ENCODE measurements around the gene IDH1. TPM values are rescaled to one million over a fixed set of nuclear protein-coding genes. Genes with fewer than 3 reads are reported as not detected.
"Not testable (repeated sequence)": the region's sequence is repeated elsewhere in the genome, so short reads cannot be mapped to it uniquely, and the experiment has no call there.

Gene IDH1
- total RNA-seq, 1 donor = 196 TPM

DNA sequence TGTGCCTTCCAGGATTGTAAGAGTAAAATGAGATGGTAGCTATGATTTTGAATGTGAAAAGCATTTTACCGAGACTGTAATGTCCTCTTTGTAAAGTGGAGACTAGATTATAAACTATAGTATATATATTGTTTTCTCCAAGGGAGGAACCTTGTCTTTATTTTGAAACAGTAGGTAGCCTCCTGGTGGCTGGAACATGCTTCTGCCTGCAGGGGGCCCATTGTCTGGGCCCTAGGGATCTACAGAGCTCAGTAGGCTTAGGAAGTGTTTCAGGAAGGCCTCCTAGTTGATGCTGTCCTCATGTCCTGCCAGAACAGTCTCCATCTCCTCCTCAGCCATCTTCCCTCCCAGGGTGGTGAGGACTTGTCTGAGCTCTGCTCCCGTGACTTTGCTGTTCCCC, 14.2 kb upstream of the IDH1 start:
- no peak for DNase-seq (ENCODE audit: low read depth)
- no peak overlapping the region for H3K4me3 ChIP-seq (ENCODE audit: low read depth, low read length)
- TF ChIP-seq, protein P1, sequence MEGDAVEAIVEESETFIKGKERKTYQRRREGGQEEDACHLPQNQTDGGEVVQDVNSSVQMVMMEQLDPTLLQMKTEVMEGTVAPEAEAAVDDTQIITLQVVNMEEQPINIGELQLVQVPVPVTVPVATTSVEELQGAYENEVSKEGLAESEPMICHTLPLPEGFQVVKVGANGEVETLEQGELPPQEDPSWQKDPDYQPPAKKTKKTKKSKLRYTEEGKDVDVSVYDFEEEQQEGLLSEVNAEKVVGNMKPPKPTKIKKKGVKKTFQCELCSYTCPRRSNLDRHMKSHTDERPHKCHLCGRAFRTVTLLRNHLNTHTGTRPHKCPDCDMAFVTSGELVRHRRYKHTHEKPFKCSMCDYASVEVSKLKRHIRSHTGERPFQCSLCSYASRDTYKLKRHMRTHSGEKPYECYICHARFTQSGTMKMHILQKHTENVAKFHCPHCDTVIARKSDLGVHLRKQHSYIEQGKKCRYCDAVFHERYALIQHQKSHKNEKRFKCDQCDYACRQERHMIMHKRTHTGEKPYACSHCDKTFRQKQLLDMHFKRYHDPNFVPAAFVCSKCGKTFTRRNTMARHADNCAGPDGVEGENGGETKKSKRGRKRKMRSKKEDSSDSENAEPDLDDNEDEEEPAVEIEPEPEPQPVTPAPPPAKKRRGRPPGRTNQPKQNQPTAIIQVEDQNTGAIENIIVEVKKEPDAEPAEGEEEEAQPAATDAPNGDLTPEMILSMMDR (IDR thresholded peaks at IDR 0.05; ENCODE audit: insufficient read depth, low read length) = no peak

DNA sequence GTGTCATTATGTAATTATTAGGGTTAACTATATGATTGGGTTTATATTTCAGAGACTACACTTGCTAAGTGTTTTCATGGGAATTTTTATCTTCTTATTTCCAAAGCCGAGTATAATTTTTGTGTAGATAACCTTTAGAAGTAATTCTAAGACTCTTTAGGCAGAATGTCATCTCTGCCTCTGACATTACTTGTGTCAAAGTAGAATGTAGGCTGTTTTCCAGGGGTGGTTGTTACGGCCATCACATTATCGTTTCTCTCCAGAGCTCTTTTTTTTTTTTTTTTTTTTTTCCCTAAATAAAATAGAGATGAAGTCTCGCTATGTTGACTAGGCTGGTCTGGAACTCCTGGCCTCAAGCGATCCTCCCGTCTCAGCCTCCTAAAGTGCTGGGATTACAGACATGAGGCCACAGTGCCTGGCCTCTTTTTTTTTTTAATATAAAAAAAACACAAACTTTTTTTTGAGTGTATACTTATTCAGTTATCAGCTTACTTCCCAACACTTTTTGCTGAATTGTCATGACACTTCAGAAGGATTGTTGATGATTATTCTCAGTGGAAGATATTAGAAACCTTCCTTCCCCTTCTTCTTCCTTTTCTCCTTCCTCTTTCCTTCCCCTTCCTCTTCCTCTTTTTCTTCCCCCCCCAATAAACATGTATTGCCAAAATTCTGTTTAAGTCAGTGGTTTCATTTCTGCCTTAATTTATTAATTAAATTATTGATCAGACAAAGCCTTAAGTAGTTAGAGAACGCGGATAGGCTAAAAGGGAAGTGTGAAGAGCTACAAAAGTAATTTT, 13.5 kb upstream of the IDH1 start:
- TF ChIP-seq, protein P1 (IDR thresholded peaks at IDR 0.05; ENCODE audit: insufficient read depth, low read length) = no peak
- peak; percentile 16 for DNase-seq (ENCODE audit: low read depth)
- H3K4me3 ChIP-seq (ENCODE audit: low read depth, low read length) = no peak overlapping the region

DNA sequence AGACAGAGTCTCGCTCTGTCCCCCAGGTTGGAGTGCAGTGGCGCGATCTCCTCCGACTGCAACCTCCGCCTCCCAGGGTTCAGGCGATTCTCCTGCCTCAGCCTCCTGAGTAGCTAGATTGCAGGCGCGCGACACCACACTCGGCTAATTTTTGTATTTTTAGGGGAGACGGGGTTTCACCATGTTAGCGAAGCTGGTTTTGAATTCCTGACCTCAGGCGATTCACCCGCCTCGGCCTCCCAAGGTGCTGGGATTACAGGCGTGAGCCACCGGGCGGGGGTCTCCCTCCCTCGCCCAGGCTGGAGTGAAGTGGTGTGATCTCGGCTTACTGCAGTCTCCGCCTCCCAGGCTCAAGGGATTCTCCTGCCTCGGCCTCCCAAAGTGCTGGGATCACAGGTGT, 12.7 kb upstream of the IDH1 start:
- peak overlapping the region; percentile 93 for H3K4me3 ChIP-seq (ENCODE audit: low read depth, low read length)
- not testable (repeated sequence) for DNase-seq (ENCODE audit: low read depth)

DNA sequence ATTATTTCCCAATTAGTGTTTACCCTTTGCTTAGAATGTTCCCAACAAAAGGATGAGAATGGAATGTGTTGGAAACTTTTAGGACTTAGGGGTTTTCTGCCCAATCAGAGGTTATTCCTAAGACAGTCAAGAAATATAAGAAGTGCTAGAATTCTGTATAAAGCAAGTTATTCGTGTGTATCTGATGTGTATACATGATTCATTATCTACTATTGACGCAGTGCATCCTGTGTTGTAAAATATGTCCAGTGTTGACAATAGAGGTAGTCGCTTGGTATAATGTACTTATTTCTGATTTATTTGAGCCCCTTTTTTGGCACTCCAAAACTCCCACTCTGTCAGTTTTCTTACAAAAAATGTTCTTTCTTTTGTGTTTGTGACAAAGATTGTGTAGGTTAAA, 12.1 kb upstream of the IDH1 start:
- TF ChIP-seq, protein P1 (IDR thresholded peaks at IDR 0.05; ENCODE audit: insufficient read depth, low read length) = no peak
- H3K4me3 ChIP-seq (ENCODE audit: low read depth, low read length) = peak overlapping the region; percentile 93
- peak; percentile 13 for DNase-seq (ENCODE audit: low read depth)

DNA sequence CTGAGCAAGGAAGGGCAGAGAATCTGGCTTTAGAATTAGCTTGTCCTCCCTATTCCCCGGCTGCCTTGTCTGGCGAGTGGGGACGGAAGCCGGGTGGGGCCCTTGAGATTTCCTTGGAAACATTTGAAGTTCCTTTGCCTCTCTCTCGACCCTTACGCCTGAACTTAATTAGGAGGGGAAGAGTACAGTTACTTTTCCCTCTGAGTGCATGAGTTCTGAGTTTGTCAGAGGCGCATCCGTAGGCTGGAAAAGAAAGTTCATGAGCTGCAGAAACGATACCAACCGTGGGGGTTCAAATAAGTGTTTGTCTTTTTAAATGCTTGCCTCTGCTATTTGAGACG, 11.7 kb upstream of the IDH1 start:
- peak; percentile 32 for DNase-seq (ENCODE audit: low read depth)
- H3K4me3 ChIP-seq (ENCODE audit: low read depth, low read length) = peak overlapping the region; percentile 93
- TF ChIP-seq, protein P1 (IDR thresholded peaks at IDR 0.05; ENCODE audit: insufficient read depth, low read length) = no peak

DNA sequence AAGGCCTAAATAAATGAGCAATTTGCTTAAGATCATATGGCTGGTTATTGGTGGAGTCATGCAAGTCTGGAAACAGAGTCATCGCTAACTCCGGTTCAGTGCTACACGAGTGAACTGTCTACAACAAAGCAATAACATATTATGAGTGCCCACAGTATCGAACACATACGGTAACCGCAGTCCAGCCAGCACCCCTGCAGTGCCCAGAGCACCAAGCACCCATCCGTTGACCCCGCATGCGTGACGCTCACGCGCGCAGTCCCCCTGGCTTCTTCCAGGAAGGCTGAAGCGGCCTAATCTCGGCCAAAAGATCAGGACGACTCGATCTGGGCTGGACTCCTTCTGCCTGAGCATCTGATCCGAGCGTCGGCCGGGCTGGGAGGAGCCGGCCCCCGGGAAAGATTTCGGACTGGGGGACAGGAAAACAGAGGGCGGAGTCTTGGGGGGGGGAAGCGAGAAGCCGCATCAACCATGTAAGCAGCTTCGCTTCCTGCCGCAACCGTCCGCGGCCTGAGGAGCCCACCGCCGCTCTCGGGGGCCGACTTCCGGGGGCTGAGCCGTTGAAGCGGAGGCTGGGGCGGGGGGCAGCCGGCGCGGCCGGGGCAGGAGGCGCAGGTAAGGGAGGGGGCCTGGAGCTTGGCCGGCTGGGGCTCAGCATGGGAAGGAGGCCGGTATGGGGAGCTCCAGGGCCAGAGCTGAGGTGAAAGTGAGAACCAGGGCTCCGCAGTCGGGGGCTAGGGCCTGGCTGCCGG, 11.1 kb upstream of the IDH1 start, which contains the start of gene PIKFYVE:
PIKFYVE (plus strand) TSS at position 455 of the 752 bp plus-strand sequence. CDS start 5,265 bp downstream, outside the sequence.
- TF ChIP-seq, protein P1 (IDR thresholded peaks at IDR 0.05; ENCODE audit: insufficient read depth, low read length) = no peak
- peak within 1 kb of the TSS; percentile 93 for H3K4me3 ChIP-seq (ENCODE audit: low read depth, low read length)
- peak; percentile 98 for DNase-seq (ENCODE audit: low read depth)

DNA sequence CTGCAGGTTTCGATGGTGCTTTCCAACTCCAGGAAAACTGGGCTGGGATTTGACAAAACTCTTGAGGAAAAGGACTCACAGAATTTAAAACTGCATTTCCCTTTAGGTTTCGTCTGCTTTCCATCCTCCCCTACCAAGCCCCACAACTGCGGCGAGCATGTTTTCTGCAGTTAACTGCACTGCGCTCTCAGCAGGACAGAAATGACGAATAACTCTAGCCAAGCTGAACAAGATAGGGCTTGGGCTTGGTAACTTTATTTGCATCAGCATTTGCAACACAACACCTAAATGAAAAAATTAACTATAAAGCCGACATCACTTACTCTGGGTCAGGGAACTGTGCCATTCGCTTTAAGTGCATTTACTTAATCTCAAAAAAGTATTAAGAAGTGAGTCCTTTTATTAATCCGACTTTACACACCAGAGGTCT, 10.5 kb upstream of the IDH1 start:
- TF ChIP-seq, protein P1 (IDR thresholded peaks at IDR 0.05; ENCODE audit: insufficient read depth, low read length) = no peak
- peak overlapping the region; percentile 93 for H3K4me3 ChIP-seq (ENCODE audit: low read depth, low read length)
- DNase-seq (ENCODE audit: low read depth) = peak; percentile 63

DNA sequence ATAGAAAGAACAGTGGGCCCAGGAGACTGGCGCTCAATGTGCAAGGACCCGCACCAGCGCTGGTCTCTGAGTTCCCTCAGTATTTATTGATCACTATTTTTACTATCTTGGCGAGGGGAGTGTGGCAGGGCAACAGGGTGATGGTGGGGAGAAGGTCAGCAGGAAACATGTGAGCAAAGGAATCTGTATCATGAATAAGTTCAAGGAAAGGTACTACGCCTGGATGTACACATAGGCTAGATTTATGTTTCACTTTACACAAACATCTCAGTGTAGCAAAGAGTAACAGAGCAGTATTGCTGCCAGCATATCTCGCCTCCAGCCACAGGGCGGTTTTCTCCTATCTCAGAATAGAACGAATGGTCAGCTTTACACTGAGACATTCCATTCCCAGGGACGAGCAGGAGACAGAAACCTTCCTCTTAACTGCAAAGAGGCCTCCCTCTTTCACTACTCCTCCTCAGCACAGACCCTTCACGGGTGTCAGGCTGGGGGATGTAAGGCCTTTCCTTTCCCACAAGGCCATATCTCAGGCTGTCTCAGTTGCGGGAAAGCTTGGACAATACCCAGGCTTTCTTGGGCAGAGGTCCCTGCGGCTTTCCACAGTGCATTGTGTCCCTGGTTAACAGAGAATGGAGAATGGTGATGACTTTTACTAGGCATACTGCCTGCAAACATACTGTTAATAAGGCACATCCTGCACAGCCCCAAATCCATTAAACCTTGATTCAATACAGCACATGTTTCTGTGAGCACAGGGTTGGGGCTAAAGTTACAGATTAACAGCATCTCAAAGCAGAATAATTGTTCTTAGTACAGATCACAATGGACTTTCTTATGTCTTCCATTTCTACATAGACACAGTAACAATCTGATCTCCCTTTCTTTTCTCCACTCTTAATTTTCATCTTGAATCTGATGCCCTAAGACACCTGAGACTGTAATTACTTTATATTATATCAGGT, 2.3 kb upstream of the IDH1 start:
- H3K4me3 ChIP-seq (ENCODE audit: low read depth, low read length) = not testable (repeated sequence)
- peak; percentile 61 for DNase-seq (ENCODE audit: low read depth)

Data from fibroblast of the aortic adventitia (primary cell).